NCI-H524 treated with DMSO at 0.1 percent for 48 hours (cell line): Measurements from ENCODE around the gene ITIH2.
"Not testable (repeated sequence)": the region's sequence is repeated elsewhere in the genome, so short reads cannot be mapped to it uniquely, and the experiment has no call there.

Source experiments
- DNase-seq: peaks from one replicate; lab custom pipeline; 2025; lab: John Stamatoyannopoulos, UW

Gene ITIH2, protein sequence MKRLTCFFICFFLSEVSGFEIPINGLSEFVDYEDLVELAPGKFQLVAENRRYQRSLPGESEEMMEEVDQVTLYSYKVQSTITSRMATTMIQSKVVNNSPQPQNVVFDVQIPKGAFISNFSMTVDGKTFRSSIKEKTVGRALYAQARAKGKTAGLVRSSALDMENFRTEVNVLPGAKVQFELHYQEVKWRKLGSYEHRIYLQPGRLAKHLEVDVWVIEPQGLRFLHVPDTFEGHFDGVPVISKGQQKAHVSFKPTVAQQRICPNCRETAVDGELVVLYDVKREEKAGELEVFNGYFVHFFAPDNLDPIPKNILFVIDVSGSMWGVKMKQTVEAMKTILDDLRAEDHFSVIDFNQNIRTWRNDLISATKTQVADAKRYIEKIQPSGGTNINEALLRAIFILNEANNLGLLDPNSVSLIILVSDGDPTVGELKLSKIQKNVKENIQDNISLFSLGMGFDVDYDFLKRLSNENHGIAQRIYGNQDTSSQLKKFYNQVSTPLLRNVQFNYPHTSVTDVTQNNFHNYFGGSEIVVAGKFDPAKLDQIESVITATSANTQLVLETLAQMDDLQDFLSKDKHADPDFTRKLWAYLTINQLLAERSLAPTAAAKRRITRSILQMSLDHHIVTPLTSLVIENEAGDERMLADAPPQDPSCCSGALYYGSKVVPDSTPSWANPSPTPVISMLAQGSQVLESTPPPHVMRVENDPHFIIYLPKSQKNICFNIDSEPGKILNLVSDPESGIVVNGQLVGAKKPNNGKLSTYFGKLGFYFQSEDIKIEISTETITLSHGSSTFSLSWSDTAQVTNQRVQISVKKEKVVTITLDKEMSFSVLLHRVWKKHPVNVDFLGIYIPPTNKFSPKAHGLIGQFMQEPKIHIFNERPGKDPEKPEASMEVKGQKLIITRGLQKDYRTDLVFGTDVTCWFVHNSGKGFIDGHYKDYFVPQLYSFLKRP

DNA sequence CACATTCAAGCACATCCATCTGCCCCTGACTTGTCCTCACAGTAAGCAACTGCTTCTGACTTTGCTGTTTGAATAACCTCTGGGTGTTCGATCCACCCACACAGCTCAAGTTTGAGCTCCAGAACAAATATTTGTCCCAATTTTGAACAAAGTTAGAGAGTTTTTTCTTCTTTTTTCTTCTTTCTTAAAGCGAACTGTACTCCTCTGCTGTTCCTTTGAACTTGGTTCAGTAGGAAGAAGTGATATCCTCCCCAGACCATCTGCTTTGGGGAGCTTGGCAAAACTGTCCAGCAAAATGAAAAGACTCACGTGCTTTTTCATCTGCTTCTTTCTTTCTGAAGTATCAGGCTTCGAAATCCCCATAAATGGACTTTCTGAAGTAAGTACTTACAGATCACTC lies at the start of gene ITIH2:
Gene ITIH2 (plus strand): TSS at position 177 of the 400 bp plus-strand sequence. CDS start 119 bp downstream, at position 296.
- DNase-seq: no peak

DNA sequence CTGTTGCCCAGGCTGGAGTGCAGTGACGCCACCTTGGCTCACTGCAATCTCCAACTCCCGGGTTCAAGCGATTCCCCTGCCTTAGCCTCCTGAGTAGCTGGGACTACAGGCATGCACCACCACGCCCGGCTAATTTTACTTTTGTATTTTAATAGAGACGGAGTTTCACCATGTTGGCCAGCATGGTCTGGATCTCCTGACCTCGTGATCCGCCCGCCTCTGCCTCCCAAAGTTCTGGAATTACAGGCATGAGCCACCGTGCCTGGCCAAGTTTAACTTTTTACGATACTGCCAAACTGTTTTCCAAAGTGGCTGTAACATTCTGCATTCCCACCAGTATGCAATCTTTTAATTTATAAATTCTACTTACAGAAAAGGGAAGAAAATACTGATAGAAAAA lies 46.0 kb upstream of the ITIH2 start:
- not testable (repeated sequence) for DNase-seq

DNA sequence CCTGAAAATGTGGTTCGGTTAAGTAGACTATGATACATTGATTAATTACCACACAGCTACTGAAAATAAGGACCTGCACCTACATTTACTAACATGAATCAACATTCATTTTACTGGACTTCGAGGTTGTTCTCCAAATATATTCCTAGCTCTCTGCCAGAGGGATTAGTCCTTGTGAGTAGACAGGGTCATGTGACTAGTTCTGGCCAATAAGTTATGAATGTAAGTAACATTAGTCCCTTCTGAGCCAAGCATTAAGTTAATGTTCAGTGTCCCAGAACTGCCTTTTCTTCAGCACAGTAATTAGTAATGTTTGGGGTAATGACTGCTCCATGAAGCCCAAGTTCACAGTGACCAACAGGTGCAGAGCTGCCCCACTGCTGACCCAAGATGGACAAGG lies 45.6 kb upstream of the ITIH2 start:
- no peak for DNase-seq

DNA sequence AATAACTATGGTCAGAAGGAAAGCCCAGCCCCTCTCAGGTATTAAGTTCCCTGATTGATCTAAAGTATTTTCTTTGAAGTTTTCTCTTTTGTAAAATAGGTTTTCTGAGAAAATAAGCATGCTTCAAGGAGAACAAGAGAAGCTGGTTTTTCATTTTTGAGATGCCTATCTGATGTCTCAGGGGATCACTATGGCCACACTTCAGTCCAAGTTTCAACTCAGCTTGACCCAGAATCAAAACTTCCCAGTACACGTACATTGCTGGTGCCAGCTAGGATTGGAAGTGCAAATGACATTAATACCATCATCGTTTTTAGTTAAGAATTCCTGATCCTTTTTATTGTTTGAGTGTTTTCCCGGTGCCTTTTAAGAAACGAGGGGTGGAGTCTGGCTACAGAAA lies 43.6 kb upstream of the ITIH2 start:
- no peak for DNase-seq

DNA sequence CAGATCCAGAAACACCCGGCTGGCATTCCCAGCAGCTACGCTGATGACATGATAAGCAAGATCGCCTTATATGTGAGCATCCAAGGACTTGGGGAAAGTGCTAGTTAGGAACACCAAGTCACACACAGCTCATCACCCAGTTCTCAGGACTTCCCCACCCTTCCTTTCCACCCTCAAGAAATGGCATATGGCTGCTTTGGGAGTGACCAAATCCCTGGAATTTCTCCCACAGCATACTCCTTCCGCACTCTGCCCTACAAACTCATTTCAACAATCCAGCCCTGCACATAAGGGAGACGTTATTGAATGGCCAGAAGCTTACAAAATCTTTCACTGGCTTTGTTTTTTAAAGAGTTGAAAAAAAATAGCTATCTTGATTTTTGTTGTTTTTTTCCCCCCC lies 40.6 kb upstream of the ITIH2 start:
- DNase-seq: no peak

DNA sequence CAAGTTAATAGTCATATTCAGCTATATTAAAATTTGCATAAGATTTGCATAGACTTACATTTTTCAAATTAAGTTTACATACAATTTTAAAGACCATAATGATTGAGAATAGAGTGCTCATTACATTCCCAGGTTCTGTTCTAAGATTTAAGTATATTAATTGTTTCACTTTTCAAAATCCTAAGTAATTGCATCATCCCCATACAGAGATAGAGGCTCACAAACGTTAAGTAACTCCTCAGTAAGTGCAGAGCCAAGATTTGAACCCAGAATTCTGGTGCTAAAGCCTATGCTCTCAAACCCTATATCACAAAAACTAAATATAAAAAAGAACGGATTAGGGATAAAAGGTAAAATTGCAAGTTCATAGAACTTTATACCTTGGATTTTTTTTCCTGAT lies 38.4 kb upstream of the ITIH2 start:
- DNase-seq: no peak

DNA sequence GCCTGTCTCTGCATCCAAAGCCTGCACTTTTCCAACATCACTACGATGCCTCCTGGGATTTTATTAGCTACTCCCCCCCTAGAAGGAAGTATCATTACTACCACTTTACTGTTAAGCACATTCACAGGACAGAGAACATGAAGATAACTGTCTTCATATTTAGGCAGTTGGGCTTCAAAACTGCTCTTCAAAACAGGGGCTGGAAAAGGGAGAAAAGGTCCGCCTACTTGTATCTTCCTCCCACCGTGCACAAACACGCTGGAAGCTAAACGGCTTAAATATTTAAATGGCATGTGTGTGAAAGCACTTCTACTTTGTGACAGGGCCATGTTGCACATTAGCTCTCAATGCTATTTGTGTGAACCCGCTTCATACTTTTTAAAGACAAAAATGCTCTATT lies 37.3 kb upstream of the ITIH2 start:
- no peak for DNase-seq

DNA sequence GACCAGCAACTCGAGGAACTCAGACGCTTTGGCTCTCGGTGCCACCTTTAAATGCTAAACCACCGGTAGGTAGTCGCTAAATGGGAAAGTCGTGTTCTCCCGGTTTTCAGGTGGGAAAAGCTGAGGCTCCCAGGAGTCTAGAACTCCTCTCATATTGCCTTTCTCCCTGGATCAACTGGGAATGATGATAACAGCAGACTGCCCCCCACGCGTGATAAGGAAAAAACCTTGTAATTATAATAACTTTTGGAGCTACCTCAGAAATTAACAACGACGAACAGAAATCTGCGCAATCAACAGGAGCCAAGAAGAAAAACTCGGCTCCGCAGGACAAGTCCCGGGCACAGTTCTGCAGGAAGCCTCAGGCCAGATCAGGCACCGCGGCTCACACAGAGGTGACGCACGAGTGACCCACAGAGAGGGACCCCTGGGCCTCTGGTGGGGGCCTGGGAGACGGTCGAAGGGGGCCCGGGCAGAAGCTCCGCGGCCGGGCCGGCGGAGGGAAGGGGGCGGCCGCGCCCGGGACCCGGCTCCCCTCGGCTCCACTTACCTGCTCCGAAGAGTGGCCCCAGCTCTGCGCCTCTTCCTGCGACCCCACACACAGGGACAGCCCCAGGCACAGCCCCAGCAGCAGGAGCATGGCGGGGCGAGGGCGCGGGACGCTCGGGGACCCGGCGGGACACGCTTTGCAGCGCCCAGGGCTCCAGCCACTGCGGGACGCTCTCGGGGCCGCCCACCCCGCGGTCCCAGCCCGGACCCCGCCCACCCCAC lies 36.7 kb upstream of the ITIH2 start, which contains the start of gene ITIH5:
Gene ITIH5 (minus strand): TSS at position 714 of the 771 bp plus-strand sequence. CDS start 74 bp downstream, at position 640.
- no peak for DNase-seq

DNA sequence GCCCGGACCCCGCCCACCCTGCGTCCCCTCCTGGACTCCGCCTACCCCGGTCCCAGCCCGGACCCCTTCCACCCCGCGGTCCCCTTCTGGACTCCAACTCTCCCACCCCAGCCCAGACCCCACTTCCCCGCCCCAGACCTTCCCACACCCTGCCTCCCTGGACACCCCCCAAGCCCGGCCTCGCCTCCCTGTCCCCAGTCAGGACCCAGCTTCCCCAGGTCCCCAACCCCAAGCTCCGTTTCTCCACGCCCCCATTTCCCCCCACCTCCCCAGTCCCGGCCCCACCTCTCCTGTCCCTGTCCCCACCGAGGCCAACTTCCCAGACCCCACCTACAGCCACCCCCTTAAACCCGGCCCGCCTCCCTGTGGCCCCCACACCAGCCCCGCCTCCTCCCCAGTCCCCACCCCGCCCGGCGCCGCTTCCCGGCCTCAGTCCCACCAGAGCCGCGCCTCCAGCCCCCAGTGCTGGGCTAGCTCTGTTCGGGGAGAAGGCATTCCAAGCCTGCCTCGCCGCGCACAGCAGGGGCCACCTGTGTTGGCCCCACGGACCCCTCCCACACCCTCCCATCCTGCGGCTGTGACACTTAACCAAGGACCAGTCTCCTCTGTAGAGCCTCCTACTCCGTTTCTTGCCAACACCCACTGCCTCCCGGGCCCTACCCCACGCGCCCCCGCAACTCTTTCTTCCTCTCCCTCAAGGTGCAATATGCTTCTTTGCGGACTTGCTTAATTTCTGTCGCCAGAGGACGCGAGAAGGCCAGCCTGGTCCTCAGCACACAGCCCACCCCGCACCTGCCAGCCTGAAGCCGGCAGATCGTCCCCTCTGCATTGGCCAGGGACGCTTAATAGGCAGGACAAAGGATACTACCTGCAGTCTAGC lies 35.6 kb upstream of the ITIH2 start:
- no peak for DNase-seq

DNA sequence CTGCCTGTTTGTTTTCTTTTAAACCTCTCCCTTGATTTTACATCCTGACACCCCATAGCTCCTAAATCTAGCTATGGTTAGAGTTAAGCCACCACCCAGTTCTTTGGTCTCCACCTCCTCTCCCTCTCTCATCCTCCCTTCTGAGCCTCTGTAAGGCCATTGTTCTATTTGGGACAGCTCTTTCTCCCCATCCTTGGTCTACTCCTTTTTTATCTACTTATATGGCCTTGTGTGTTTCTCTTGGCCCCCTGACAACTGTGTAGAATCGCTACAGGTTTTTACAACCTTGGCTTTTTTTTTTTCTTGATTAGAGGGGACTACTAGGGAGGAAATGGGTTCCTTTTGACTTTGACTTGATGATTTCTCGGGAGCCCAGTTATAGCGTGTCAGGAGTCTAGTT lies 33.0 kb upstream of the ITIH2 start:
- no peak for DNase-seq

DNA sequence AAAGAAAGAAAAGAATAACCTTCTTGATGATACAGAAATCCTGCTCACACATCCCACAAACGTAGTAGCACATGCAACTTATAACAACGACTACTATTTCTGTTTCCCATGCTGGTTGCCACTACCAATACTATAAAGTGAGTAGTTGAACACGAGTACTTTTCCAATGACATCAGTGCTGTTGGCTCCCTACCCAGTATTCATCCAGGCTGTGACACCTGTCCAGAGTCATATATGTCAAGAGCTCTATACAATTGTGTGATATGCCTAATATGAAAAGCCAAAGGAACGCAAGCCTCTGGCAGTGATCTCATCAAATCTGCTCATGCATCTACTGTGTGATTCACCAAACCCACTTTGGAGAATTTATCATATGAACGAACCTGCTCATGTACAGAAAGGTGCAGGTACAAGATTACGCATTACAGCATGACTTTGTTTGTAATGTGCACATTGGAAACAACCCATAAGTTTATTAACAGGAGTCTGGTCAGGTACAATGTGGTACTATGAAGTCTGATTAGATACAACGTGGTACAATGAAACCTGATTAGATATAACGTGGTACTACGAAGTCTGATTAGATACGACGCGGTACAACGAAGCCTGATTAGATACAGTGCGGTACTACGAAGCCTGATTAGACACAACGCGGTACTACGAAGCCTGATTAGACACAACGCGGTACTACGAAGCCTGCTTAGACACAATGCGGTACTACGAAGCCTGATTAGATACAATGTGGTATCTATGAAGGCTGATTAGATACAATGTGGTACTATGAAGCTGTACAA lies 30.6 kb upstream of the ITIH2 start:
- no peak for DNase-seq

DNA sequence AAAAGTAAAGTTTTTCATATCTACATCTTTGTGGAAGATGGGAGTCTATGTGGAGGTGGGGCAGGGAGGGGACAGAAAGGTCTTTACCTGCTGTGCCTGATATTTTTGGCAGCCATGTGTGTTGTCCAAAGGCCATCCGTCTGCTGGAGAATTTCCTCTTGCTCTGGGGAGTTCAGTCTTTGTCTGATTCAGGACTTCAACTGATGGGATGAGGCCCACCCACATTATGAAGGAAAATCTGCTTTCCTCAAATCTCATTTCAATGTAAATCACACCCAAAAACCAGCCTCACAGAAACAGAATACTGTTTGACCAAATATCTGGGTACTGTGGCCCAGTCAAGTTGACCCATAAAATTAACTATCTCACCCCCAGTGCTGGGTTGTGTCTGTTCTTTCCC lies 23.9 kb upstream of the ITIH2 start:
- no peak for DNase-seq

DNA sequence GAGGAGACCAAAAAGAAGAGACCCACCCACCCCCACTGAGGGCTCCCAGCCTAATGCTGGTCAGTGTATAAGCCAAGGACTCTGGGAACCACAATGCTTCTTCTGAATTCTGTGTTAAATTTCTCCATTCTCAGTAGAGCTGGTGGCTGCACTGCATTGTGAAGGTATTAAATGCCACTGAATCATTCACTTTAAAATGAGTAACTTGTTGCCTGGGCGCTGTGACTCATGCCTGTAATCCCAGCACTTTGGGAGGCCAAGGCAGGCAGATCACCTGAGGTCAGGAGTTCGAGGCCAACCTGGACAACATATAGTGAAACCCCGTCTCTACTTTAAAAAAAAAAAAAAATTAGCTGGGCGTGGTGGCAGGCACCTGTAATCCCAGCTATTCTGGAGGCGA lies 23.0 kb upstream of the ITIH2 start:
- not testable (repeated sequence) for DNase-seq

DNA sequence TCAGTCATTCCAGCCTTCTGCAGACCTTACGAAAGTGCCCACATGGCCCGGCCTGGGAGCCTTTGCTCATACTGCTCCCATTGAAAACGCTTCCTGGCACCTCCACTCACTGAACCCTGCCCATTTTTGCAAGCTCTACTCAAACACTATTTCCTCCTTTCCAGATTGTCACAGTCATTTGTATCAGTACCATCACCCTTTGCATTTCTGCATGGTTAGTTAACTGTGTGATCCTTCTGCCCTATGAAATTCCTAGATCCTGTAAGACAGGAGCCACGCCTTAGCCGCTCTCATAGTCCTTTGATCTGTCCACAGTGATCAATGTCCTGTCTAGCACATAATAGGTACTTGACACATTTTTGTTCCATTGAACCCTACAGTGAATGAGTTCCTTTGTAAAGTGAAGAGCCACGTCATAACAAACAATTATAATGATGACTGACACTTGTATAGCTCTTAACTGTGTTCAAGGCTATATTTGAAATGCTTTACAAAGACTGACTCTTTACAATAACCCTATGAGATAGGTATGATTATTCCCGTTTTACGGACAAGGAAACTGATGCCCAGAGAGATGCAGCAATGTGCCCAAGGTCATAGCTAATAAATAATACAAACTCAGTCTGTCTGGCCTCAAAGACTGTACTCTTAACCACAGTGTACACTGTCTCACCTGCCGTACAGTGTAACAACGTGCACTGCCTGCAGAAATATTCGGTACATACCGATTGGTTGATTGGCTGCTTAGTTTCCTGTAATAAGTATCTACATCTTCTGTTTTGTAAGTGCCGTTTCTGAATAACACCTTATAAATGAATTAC lies 16.6 kb upstream of the ITIH2 start:
- no peak for DNase-seq

DNA sequence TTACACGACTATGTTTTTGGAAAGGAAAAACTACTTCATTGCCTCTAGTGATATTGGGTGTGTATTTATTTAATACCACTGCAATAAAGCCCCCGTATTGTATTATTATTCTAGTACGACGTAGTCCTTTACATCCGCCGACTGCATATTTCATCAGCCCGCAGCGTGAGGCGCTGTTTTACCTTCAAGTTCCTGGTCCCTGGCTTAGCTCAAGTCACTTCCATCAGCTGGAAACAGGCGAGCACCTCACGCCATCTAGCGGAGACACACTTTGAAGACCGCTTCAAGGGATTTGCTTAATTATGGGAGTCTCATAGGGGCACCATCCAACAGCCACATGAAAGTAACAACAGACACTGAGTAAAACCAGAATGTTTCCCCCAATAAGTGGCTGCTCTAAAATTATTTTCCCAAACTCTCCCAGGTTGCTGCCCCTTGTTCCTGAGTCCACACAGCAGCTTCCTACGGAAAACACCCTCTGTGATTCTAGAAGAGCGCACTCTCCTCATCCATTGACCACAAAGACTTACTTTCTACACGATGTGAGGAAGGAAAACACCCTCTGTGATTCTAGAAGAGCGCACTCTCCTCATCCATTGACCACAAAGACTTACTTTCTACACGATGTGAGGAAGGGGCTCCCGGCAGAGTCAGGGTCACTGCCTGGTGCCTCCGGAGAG lies 15.7 kb upstream of the ITIH2 start:
- DNase-seq: peak; percentile 29

DNA sequence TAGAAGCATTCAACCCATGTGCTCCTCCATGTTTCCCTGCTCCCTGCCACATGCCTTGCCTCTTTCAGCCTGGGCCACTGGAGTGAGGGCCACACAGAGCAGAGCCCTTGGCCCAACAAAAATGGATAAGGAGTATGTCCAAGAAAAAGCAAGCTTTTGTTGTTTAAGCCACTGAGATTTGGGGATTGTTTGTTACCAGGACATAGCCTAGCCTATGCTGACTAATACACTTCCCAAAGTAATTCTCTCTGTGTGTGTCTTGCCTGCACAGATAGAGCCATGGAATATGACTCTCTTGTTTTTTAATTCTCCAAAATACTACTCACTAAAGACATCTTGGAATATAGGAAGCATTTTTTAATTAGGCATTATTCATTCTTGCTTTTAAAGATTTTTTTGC lies 13.5 kb upstream of the ITIH2 start:
- no peak for DNase-seq

DNA sequence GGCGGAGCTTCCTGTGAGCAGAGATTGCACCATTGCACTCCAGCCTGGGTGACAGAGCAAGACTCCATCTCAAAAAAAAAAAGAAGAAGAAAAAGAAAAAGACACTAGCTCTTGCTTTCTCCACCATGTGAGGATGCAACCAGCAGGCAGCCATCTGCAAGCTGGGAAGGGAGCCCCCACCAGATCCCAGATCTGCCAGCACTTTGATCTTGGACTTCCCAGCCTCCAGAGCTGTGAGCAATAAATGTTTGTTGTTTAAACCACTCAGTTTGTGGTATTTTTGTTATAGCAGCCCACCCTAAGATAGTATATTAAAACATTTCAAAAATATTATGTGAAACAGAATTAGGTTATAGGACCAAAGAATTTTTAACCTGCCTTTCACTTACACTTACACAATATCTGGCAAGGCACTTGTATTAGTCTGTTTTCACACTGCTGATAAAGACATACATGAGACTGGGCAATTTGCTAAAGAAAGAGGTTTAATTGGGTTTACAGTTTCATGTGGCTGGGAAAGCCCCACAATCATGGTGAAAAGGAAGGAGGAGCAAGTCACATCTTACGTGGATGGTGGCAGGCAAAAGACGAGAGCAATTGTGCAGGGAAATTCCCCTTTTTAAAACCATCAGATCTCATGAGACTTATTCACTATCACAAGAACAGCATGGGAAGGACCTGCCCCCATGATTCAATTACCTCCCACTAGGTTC lies 12.1 kb upstream of the ITIH2 start:
- DNase-seq: not testable (repeated sequence)

DNA sequence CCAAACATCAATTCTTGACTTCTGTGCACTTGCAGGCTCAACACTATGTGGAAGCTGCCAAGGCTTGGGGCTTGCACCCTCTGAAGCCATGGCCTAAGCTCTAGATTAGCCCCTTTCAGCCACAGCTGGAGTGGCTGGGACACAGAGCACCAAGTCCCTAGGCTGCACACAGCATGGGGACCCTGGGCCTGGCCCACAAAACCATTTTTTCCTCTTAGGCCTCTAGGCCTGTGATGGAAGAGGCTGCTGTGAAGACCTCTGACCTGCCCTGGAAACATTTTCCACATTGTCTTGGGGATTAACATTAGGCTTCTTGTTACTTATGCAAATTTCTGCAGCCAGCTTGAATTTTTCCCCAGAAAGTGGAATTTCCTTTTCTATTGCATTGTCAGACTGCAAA lies 10.7 kb upstream of the ITIH2 start:
- DNase-seq: not testable (repeated sequence)
